GM23338 (cell line): ENCODE data around the gene CRYBG2. TPM values are rescaled to one million over a fixed set of nuclear protein-coding genes. Genes with fewer than 3 reads are reported as not detected.

Source experiments
- ATAC-seq: fragments of 200-7000 bp; cut with Tn5 transposase; 3 replicates; pipeline ENCODE4 v1.9.1; 2020
- DNase-seq: peaks from one replicate; pipeline ENCODE4 v3.0.0-alpha.2; 2015; ENCODE audit warnings: low spot score
- H2AFZ ChIP-seq: fragments of 200-600 bp; sonication (generic); 2 replicates; pipeline ENCODE4 v1.8.0; 2016; ENCODE audit warnings: antibody characterized with exemption, mild to moderate bottlenecking, moderate library complexity
- H3F3A ChIP-seq: fragments of 200-600 bp; sonication (generic); replicated peaks from 2 replicates; pipeline ENCODE4 v1.8.0; 2017; ENCODE audit warnings: antibody characterized with exemption, mixed run types, low read depth
- H3K27ac ChIP-seq: fragments of 200-600 bp; sonication (generic); 2 replicates; pipeline ENCODE4 v1.6.1; 2016; ENCODE audit warnings: low read depth
- H3K27me3 ChIP-seq: fragments of 200-600 bp; sonication (generic); 2 replicates; pipeline ENCODE4 v1.8.0; 2016; ENCODE audit warnings: mild to moderate bottlenecking, mixed run types, moderate library complexity; ENCODE audit not compliant: insufficient read depth
- H3K36me3 ChIP-seq: fragments of 200-600 bp; sonication (generic); 2 replicates; pipeline ENCODE4 v1.8.0; 2016; ENCODE audit warnings: mild to moderate bottlenecking; ENCODE audit not compliant: insufficient read depth
- H3K4me1 ChIP-seq: fragments of 200-600 bp; sonication (generic); 2 replicates; pipeline ENCODE4 v1.8.0; 2016; ENCODE audit warnings: mild to moderate bottlenecking, moderate library complexity; ENCODE audit not compliant: insufficient read depth
- H3K4me2 ChIP-seq: fragments of 200-600 bp; sonication (generic); 2 replicates; pipeline ENCODE4 v1.7.1; 2017; ENCODE audit warnings: mixed run types
- H3K4me3 ChIP-seq: fragments of 200-600 bp; sonication (generic); 2 replicates; pipeline ENCODE4 v1.6.1; 2016; ENCODE audit warnings: mixed run types
- H3K79me2 ChIP-seq: fragments of 200-600 bp; sonication (generic); replicated peaks from 2 replicates; pipeline ENCODE4 v1.8.0; 2017; ENCODE audit warnings: mild to moderate bottlenecking; ENCODE audit not compliant: insufficient read depth
- H3K9me2 ChIP-seq: fragments of 200-600 bp; sonication (generic); 2 replicates; pipeline ENCODE4 v1.8.0; 2017; ENCODE audit not compliant: insufficient read depth
- H4K20me1 ChIP-seq: fragments of 200-600 bp; sonication (generic); replicated peaks from 2 replicates; pipeline ENCODE4 v1.8.0; 2017; ENCODE audit warnings: mild to moderate bottlenecking; ENCODE audit not compliant: insufficient read depth
- H3K27ac Mint-ChIP-seq: 2 replicates; pipeline ENCODE4 v1.8.0; 2020; ENCODE audit warnings: inconsistent platforms, mild to moderate bottlenecking, moderate library complexity, mixed read lengths
- H3K27me3 Mint-ChIP-seq: 3 replicates; pipeline ENCODE4 v1.8.0; 2022; ENCODE audit warnings: low read depth, mild to moderate bottlenecking, moderate library complexity, mixed read lengths, inconsistent platforms; ENCODE audit not compliant: insufficient read depth, poor library complexity
- H3K36me3 Mint-ChIP-seq: 3 replicates; pipeline ENCODE4 v1.8.0; 2021; ENCODE audit warnings: low read depth, mild to moderate bottlenecking, inconsistent platforms, moderate library complexity, mixed read lengths
- H3K4me1 Mint-ChIP-seq: 3 replicates; pipeline ENCODE4 v1.8.0; 2020; ENCODE audit warnings: mild to moderate bottlenecking, inconsistent platforms, mixed read lengths
- H3K4me3 Mint-ChIP-seq: 3 replicates; pipeline ENCODE4 v1.8.0; 2021; ENCODE audit warnings: moderate library complexity, mild to moderate bottlenecking, inconsistent platforms, mixed read lengths
- H3K9me3 Mint-ChIP-seq: 3 replicates; pipeline ENCODE4 v1.8.0; 2020; ENCODE audit warnings: moderate library complexity, mild to moderate bottlenecking, inconsistent platforms, mixed read lengths
- CTCF ChIP-seq, 2 experiments: fragments of 200-600 bp in 1 of 2; sonication (generic) in 1 of 2; conservative IDR thresholded peaks; 2 replicates each; pipeline versions ENCODE4 v1.5.1 to v1.6.1; 2016 to 2017; ENCODE audit warnings: antibody characterized with exemption in 2 of 2, low read depth in 2 of 2, mild to moderate bottlenecking in 2 of 2, moderate library complexity in 1 of 2
- EZH2phosphoT487 ChIP-seq: fragments of 200-600 bp; sonication (generic); IDR thresholded peaks from one replicate; pipeline ENCODE4 v1.8.1; 2018; ENCODE audit warnings: antibody characterized with exemption; ENCODE audit not compliant: unreplicated experiment
- JUNB ChIP-seq: IDR thresholded peaks from one replicate; pipeline ENCODE4 v1.6.1; 2016; ENCODE audit warnings: antibody characterized with exemption; ENCODE audit not compliant: unreplicated experiment
- NANOG ChIP-seq: IDR thresholded peaks from 2 replicates; pipeline ENCODE4 v1.6.1; 2016; ENCODE audit warnings: antibody characterized with exemption, borderline replicate concordance
- POLR2AphosphoS5 ChIP-seq: IDR thresholded peaks from 2 replicates; pipeline ENCODE4 v1.6.1; 2016; ENCODE audit warnings: antibody characterized with exemption, low read depth
- STAT1 ChIP-seq: IDR thresholded peaks from one replicate; pipeline ENCODE4 v1.6.1; 2016; ENCODE audit warnings: antibody characterized with exemption; ENCODE audit not compliant: unreplicated experiment
- ZNF114 ChIP-seq: fragments of 250-450 bp; sonication (Bioruptor Pico); IDR thresholded peaks from 2 replicates; pipeline ENCODE4 v1.5.0; 2020; ENCODE audit warnings: mild to moderate bottlenecking, moderate library complexity
- polyA plus RNA-seq: library from polyadenylated mRNA; unstranded; fragments of >200 nt; fragmentation: Nextera tagmentation; extraction: Ambion mirVana; gene quantifications from 2 replicates; pipeline ENCODE4 v1.2.1, GENCODE V29; 2016
- total RNA-seq: library from RNA; depleted of rRNA; stranded (reverse); fragments of >200 nt; shearing (Covaris generic); gene quantifications from 2 replicates; pipeline ENCODE4 v1.2.3, GENCODE V29; 2014
- TF ChIP-seq, protein P1 (sequence below): IDR thresholded peaks from 2 replicates; pipeline ENCODE4 v1.6.1; 2016; ENCODE audit warnings: antibody characterized with exemption
- TF ChIP-seq, protein P2 (sequence below): fragments of 250-450 bp; sonication (Bioruptor Pico); IDR thresholded peaks from 2 replicates; pipeline ENCODE4 v1.5.0; 2020; ENCODE audit warnings: mild to moderate bottlenecking, moderate library complexity

Gene CRYBG2
- total and polyA plus RNA-seq, 2 experiments from 2014 or later = 17.6 to 18.4 TPM

DNA sequence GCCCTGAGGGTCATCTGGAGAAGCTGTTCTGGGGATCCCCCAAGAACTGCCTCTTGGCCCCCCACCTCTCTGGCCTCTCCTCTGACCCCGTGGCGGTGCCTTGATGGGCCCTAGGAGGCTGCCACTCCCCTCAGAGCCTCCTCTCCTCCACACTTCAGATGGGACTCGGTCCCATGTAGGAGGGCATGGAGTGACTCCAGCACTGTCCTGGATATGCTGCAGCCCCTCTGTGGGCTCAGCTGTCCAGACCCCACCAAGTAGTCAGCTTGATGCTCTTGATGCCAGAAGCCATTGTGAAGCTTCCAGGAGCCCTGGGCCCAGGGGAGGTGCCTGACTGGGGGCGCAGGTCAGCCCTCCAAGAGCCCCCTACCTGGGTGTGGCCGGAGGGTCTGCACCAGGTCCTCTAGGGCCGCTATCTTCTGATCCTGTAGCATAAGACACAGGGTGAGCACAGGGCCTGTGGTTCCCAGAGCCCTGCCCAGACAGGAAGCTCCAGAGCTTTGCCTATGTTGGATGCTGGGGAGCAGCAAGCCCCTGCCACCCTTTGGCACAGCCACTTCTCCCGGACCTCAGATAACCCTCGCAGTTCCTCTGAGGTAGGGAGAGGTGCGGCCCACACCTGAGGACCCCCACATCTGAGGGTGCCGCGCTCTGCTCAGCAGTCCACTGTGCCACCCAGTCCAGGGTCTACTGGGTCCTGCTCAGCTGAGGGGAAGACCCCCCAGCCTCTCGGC is 56.7 kb downstream of the CRYBG2 start (continued):
- no peak for TF ChIP-seq CTCF (conservative IDR thresholded peaks at IDR 0.05; ENCODE audit: low read depth in 2 of 2)
- TF ChIP-seq ZNF114 (CRISPR knock-in tag) = no peak
- TF ChIP-seq NANOG = no peak

DNA sequence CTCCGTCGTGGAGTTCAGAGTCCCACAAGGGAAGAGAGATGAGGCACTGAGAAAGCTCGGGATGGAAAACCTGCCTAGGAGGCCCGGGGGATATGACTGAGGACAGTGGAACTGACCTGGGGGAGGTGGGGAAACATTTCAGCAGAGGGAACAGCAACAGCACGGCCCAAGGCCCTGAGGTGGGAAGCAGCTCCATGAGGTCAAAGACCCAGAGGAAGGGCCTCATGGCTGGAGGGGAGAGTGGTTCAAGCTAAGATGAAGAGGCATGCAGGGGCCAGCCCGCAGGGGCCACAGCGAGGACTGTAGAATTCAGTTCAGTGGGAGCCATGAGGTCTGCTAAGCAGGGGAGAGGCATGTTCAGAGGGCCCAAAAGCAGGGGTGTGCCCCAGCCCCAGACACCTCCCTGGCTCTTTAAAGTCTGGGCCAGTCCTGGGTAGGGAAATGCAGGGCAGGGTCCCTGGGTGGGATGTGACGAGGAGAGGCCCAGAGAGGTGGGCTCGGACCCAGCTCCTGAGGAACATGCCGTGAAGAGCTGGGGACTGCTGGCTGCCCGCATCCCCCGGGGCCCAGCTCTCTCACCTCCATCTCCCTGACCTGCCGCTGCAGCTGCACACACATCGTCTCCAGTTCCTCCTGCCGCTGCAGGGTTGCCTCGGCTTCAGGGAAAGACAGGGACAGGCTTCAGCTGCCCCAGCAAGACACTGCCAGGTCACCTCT is 57.4 kb downstream of the CRYBG2 start:
- Histone ChIP-seq H3K4me1 (no peaks in the 10 kb centered on the region), H3K36me3 (no peaks in the 10 kb centered on the region), H3K79me2 (no peaks in the 10 kb centered on the region), H3K4me2 (no peak overlapping the region), H2AFZ (no peak overlapping the region), H3K27me3 (no peaks in the 10 kb centered on the region), H3K4me3 (no peak overlapping the region), H3F3A (no peaks in the 10 kb centered on the region), H4K20me1 (no peaks in the 10 kb centered on the region), H3K27ac (no peak overlapping the region), H3K9me2 (no peaks in the 10 kb centered on the region)
- ATAC-seq = no peak
- Mint-ChIP-seq H3K36me3 (no peaks in the 10 kb centered on the region; the same call in 2 of the 3 replicates), H3K27ac (no peak overlapping the region), H3K27me3 (peaks cover 7% of the 10 kb centered on the region), H3K4me1 (0 out of 3 replicates have a peak, but pooled peaks cover 5% of the 10 kb centered on the region), H3K4me3 (no peak overlapping the region), H3K9me3 (no peaks in the 10 kb centered on the region)
- DNase-seq = no peak
- TF ChIP-seq NANOG (no peak), JUNB (no peak), POLR2AphosphoS5 (no peak), CTCF (conservative IDR thresholded peaks at IDR 0.05; ENCODE audit: low read depth in 2 of 2) (no peak), EZH2phosphoT487 (no peak), STAT1 (no peak), ZNF114 (CRISPR knock-in tag) (no peak)
- TF ChIP-seq, protein P1, sequence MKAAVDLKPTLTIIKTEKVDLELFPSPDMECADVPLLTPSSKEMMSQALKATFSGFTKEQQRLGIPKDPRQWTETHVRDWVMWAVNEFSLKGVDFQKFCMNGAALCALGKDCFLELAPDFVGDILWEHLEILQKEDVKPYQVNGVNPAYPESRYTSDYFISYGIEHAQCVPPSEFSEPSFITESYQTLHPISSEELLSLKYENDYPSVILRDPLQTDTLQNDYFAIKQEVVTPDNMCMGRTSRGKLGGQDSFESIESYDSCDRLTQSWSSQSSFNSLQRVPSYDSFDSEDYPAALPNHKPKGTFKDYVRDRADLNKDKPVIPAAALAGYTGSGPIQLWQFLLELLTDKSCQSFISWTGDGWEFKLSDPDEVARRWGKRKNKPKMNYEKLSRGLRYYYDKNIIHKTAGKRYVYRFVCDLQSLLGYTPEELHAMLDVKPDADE = no peak
- TF ChIP-seq, protein P2, sequence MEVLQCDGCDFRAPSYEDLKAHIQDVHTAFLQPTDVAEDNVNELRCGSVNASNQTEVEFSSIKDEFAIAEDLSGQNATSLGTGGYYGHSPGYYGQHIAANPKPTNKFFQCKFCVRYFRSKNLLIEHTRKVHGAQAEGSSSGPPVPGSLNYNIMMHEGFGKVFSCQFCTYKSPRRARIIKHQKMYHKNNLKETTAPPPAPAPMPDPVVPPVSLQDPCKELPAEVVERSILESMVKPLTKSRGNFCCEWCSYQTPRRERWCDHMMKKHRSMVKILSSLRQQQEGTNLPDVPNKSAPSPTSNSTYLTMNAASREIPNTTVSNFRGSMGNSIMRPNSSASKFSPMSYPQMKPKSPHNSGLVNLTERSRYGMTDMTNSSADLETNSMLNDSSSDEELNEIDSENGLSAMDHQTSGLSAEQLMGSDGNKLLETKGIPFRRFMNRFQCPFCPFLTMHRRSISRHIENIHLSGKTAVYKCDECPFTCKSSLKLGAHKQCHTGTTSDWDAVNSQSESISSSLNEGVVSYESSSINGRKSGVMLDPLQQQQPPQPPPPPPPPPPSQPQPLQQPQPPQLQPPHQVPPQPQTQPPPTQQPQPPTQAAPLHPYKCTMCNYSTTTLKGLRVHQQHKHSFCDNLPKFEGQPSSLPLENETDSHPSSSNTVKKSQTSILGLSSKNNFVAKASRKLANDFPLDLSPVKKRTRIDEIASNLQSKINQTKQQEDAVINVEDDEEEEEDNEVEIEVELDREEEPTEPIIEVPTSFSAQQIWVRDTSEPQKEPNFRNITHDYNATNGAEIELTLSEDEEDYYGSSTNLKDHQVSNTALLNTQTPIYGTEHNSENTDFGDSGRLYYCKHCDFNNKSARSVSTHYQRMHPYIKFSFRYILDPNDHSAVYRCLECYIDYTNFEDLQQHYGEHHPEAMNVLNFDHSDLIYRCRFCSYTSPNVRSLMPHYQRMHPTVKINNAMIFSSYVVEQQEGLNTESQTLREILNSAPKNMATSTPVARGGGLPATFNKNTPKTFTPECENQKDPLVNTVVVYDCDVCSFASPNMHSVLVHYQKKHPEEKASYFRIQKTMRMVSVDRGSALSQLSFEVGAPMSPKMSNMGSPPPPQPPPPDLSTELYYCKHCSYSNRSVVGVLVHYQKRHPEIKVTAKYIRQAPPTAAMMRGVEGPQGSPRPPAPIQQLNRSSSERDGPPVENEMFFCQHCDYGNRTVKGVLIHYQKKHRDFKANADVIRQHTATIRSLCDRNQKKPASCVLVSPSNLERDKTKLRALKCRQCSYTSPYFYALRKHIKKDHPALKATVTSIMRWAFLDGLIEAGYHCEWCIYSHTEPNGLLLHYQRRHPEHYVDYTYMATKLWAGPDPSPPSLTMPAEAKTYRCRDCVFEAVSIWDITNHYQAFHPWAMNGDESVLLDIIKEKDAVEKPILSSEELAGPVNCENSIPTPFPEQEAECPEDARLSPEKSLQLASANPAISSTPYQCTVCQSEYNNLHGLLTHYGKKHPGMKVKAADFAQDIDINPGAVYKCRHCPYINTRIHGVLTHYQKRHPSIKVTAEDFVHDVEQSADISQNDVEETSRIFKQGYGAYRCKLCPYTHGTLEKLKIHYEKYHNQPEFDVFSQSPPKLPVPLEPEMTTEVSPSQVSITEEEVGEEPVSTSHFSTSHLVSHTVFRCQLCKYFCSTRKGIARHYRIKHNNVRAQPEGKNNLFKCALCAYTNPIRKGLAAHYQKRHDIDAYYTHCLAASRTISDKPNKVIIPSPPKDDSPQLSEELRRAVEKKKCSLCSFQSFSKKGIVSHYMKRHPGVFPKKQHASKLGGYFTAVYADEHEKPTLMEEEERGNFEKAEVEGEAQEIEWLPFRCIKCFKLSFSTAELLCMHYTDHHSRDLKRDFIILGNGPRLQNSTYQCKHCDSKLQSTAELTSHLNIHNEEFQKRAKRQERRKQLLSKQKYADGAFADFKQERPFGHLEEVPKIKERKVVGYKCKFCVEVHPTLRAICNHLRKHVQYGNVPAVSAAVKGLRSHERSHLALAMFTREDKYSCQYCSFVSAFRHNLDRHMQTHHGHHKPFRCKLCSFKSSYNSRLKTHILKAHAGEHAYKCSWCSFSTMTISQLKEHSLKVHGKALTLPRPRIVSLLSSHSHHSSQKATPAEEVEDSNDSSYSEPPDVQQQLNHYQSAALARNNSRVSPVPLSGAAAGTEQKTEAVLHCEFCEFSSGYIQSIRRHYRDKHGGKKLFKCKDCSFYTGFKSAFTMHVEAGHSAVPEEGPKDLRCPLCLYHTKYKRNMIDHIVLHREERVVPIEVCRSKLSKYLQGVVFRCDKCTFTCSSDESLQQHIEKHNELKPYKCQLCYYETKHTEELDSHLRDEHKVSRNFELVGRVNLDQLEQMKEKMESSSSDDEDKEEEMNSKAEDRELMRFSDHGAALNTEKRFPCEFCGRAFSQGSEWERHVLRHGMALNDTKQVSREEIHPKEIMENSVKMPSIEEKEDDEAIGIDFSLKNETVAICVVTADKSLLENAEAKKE = no peak
